ENCODE results near the gene RAD50.
"Not testable (repeated sequence)": the region's sequence is repeated elsewhere in the genome, so short reads cannot be mapped to it uniquely, and the experiment has no call there.

The RAD50 gene

DNA sequence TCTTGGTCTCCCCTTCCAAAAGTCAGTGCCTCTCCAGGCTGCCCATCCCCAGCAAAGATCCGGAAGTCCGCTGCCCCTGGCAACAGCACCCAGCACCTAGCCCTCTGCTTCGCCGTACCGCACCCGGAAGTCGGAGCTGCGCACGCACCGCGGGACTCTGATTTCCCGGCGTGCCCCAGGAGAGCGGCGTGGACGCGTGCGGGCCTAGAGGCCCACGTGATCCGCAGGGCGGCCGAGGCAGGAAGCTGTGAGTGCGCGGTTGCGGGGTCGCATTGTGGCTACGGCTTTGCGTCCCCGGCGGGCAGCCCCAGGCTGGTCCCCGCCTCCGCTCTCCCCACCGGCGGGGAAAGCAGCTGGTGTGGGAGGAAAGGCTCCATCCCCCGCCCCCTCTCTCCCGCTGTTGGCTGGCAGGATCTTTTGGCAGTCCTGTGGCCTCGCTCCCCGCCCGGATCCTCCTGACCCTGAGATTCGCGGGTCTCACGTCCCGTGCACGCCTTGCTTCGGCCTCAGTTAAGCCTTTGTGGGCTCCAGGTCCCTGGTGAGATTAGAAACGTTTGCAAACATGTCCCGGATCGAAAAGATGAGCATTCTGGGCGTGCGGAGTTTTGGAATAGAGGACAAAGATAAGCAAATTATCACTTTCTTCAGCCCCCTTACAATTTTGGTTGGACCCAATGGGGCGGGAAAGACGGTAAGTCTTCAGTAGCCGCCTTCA lies at the start of gene RAD50:
Gene RAD50, plus strand, starts transcription at position 215 of the 715 bp plus-strand sequence. Its CDS starts 348 bp downstream, at position 563.
- peak; percentile 91 for DNase-seq (ENCODE audit: low read depth)

DNA sequence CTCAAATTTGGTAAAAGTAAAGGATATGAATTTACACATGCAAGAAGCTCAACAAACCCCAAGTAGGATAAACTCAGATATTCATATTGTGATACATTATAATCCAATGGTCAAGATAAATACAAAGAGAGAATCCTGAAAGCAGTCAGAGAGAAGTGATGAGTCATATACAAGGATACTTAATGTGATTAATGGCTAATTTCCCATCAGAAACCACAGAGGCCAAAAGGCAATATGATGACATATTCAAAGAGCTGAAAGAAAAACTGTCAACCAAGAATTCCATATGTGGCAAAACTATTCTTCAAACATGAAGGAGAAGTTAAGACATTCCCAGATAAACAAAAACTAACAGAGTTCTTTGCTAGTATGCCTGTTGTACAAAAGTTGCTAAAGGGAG lies 46.7 kb upstream of the RAD50 start:
- DNase-seq (ENCODE audit: low read depth): peak; percentile 18

DNA sequence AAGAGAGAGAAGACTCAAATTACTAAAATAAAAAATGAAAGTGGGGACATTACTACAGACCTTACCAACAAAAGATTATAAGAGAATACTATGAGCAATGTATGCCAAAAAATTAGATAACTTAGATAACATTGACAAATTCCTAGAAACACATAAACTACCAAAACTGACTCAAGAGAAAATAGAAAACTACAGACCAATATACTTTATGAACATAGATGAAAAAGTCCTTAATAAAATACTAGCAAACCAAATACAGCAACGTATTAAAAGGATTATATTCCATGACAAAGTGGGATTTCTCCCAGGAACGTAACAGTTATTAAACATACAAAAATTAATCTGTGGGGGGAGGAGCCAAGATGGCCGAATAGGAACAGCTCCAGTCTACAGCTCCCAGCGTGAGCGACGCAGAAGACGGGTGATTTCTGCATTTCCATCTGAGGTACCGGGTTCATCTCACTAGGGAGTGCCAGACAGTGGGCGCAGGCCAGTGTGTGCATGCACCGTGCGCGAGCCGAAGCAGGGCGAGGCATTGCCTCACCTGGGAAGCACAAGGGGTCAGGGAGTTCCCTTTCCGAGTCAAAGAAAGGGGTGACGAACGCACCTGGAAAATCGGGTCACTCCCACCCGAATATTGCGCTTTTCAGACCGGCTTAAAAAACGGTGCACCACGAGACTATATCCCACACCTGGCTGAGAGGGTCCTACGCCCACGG lies 43.0 kb upstream of the RAD50 start:
- not testable (repeated sequence) for DNase-seq (ENCODE audit: low read depth)

DNA sequence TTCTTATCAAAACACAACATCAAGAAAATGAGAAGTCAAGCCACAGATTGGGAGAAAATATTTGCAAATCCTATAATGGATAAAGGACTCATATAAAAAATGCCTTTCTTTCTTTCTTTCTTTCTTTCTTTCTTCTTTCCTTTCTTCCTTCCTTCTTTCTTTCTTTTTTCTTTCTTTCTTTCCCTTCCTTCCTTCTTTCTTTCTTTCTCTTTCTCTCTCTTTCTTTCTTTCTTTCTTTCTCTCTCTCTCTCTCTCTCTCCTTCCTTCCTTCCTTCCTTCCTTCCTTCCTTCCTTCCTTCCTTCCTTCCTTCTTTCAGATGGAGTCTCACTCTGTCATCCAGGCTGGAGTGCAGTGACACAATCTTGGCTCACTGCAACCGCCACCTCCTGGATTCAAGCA lies 34.7 kb upstream of the RAD50 start:
- DNase-seq (ENCODE audit: low read depth): not testable (repeated sequence)

DNA sequence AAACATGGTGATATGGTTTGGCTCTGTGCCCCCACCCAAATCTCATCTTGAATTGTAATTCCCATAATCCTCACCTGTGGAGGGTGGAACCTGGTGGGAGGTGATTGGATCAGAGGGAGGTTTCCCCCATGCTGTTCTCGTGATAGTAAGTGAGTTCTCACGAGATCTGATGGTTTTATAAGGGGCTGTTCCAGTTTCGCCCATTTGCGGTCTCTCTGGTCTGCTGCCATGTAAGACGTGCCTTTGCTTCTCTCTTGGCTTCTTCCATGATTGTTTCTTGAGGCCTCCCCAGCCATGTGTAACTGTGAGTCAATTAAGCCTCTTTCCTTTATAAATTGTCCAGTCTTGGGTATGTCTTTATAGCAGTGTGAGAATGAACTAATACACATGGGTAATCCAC lies 31.9 kb upstream of the RAD50 start:
- DNase-seq (ENCODE audit: low read depth): not testable (repeated sequence)

DNA sequence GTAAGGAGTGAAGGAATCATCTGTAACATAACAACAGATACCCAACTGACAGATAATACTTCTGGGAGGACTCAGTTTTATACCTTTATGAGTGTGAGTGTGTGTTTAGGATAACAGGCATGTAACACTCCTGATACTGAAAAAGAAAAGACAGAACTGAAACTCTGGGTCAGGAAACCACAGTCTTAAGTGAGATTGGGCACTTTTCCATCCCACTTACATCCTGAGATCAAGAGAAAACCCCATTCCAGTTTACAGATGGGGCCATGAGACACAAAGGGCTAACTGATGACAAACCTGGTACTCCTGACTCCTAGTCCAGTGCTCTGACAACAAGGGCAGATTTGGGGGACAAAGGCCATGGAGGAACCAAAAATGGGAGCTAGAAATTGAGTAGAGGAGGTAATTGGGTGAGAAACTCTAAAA lies 31.5 kb upstream of the RAD50 start:
- no peak for DNase-seq (ENCODE audit: low read depth)

DNA sequence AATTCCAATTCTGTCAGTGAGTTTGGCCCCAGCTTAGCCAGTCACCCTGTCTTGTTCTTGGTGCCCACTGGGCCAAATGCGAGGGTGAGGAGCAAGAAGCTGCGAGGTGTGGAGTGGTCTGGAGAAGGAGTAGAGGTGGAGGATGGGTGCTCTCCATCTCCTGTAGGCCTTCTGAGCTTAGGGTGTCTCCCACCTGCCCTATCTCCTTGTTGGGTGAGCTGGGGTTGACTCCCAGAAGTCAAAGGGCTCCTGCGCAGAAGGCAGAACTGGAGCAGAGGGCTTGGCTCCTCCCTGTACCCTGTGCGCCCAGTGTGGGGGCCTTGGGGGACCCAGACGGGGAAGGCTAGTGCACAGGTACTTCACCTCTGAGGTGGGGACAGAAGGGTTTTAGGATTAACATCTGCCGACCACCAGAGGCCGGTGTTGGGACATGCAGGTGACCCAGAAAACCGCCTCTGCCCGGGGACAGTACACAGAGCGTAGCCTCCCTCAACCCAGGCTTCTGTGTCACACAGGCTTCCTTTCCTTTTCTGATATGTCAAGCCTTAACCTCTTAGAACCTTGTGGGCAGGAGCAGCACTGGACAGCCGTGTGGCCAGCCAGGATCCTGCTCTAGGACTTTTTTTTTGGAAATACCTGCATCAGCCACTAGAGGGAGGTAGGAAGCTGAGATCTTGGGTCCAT lies 30.3 kb upstream of the RAD50 start:
- DNase-seq (ENCODE audit: low read depth): peak; percentile 25

DNA sequence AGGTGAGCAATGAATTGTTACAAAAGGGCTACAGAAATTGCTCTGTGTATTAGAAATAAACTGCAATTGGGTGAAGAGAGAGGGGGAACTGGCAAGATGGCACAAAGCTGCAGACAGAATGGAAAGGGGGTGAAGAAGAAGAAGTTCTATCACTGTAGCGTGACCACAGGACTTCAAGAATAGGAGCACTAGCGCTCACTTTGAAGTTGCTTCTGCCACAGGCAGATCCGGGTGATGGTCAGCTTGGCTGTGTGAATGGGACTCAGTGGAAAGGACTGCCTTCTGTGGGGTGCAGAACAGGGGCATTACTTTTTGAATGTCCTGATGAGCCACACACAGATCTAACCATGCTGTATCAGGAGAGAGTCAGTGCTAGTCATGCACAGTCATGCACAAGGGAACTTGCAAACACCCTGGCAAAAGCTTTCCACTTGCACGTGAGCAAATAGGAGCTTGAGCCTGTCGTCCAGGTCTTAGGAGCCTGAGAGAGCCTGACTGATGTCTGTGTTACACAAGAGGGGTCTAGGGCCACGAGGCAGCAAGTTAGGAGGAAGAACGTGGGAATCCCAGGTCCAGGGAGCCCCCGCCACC lies 29.7 kb upstream of the RAD50 start:
- no peak for DNase-seq (ENCODE audit: low read depth)

DNA sequence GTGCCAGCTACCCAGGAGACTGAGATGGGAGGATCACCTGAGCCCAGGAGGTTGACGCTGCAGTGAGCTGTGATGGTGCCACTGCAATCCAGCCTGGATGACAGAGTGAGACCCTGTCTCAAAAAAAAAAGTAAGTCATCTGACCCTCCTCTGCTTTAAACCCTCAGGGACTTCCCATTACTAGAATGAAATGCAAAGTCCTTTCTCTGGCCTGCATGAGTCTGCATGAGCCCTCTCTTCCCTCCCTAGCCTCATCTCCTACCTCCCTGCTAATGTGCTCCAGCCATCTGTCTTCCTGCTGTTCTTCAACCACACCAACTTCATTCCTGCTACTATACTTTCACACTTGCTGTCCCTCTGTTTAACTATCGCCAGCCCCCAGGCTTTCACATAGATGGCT lies 28.8 kb upstream of the RAD50 start:
- no peak for DNase-seq (ENCODE audit: low read depth)

DNA sequence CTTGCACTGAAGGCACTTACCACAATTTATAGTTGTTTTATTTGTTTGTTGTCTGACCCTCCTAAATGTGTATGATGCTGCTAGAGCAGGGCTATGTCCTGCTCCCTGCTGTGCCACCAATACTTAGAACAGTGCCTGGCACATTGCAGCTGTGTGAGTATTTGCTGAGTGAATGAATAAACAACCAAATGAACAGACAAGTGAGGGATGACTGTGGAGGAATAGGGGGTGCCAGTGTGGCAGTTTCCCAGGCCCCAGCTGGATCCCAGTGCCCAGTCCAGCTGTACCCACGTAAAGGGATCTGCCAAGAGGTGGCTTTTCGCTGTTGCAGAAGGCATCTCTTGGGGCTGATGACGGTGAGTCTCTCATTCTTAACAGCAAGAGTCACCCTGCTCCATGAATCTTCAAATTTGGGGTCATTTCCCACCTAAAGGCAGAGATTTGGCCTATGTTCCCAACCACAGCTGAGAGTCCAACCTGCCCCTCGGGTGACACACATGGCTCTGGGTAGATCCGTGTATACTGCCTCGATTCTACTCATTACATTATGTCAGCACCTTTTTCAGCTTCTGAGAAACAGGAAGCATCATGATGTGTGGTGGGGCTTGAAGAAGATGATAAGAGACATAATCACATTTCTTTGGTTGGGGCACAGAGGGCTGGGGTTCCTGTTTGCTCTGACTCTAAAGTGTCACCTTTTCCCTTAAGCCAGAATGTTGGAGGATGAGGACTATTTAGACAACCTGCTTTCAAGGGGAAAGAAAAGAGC lies 27.7 kb upstream of the RAD50 start:
- no peak for DNase-seq (ENCODE audit: low read depth)

DNA sequence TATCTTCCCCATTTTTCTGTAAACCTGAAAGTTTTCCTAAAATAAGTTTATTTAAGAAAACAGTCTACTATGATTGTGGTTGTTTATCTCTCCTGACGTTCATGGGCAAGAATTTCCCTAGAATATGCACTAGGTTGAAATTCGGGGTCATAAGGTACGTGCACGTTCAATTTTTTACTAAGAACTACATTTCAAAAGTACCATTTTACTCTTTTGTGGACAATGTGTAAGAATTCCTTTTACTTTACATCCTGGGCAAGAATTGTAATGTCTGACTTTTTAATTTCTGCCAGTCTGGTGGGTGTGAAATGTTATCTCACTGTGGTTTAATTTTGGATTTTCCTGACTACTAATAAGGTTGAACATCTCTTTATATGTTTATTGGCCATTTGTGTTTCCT lies 25.8 kb upstream of the RAD50 start:
- DNase-seq (ENCODE audit: low read depth): no peak

DNA sequence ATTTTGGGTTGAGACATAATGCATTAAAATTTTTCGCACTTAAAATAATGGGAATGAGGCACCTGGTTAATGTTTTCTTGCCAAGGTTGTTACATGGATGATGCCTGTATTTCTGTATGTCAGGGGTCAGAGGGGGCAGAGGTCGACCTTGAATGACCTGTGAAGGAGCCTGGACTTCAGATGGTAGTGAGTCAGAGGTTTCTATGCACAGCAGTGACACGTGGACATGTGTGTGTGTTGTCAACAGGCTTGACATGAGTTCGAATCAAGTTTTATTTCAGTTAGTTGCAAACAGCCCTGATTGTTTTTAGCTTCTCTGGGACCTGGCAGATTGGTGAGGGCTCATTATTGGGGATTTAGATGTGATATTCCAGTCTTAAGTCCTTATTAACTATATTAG lies 17.1 kb upstream of the RAD50 start:
- no peak for DNase-seq (ENCODE audit: low read depth)

DNA sequence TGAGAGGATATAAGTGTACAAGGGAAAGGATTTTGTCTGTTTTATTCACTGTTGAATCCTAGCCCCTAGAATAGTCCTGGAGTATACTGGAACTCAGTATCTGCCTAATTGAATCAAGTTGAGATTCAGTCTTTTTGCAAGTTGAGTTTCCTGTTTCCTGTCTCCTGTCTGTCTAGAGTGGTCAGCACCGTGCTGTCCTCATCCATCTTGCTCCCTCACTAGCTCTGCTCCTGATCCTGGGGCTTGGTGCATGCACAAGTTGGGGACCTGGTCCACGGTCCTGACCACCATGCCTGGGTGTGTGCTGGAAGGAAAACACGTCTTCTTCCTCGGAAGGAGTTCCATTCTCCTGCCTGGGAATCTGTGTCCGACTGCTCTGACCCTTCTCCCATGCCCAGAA lies 16.6 kb upstream of the RAD50 start:
- no peak for DNase-seq (ENCODE audit: low read depth)

DNA sequence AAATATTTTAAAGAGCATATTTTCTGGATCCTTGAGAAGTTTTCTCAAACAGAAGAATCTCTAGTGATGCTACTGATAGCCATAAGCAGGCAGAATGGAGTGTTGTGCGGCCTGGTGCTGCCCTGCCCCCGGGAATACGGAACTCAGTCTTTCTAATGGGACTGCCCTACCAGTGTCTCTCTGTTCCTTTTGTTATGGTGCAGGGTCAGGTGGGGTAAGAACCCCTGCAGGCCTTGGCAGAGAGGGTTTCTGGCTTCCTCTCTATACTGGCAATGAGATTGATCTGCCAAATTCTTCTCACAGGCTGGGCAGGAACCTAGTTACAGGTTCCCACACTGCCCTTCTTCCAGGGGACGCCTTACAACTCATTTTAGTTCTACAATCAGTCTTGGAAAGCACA lies 16.0 kb upstream of the RAD50 start:
- no peak for DNase-seq (ENCODE audit: low read depth)

DNA sequence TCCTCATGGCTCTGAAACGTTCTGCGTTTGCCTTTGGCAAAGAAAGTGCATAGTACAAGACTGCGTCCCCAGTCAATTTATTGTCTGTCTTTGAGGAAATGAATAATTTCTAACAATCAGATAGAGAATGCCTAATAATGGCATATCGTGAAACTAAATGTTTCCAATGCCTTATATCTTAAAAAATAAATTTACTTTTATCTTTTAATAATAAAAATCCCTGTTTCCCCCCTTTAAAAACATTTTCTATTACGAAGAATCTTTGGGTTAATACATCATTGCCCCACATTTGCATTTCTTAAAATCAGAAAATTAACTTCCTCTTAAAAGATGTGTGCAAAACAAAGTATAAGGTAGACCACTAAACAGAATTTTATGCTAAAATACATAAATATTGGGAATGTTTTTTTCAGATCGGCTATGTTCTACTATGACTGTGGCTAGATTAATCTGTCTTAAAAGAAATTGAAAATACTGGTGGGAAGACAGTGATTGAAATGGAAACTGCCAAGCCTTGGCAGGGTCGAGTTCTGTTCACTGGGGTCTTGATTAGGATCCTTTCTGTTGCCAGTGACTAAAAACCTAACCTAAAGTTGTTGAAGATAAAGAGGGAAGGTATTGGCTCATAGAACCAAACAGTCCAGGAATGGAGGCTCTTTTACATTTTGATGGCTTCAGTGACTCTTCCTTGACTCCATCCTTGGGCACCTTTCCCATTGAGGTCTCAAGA lies 13.1 kb upstream of the RAD50 start, which contains the start of gene IL5:
Gene IL5, minus strand, starts transcription at position 51 of the 730 bp plus-strand sequence. Its CDS starts 44 bp downstream, at position 7.
- no peak for DNase-seq (ENCODE audit: low read depth)

DNA sequence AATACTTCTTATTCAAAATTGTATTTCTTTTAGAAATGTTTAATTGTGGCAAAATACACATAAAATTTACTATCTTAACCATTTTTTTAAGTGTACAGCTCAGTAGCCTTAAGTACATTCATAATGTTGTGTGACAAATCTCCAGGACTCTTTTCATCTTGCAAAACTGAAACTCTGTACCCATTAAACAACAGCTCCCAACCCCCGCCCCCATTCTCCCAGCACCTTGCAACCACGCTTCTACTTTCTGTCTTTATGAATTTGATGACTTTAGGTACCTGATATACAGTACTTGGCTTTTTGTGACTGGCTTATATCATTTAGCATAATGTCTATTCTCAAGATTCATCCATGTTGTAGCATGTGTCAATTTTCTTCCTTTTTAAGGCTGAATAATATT lies 10.7 kb upstream of the RAD50 start:
- DNase-seq (ENCODE audit: low read depth): no peak

DNA sequence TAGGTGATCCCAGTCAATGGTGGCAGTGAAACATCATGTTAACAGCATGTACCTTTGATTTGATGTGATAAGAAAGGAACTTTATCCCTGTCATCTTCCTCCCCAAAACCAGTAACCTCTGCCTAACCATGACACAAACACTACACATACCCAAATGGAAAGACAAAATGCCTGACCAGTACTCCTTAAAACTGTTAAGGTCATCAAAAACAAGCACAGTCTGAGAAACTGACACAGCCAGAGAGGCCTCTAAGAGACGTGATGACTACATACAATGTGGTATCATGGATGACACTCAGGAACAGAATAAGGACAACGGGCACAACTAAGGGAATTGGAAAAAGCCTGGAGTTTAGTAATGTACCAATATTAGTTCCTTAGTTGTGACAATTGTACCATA lies 9.5 kb upstream of the RAD50 start:
- no peak for DNase-seq (ENCODE audit: low read depth)

DNA sequence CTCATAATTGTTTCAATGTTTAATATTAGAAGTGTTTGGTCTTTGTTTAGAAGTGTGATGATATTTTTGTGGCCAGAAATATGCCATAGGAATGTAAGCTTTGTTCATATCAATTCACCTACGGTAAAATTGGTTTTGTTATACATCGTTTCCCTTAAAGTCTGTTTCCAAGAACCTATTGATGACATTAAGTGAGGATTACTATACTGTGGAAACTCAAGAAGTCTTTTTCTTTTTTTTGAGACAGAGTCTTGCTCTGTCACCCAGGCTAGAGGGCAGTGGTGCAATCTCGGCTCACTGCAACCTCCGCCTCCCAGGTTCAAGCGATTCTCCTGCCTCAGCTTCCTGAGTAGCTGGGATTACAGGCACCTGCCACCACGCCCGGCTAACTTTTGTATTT lies 7.9 kb upstream of the RAD50 start:
- not testable (repeated sequence) for DNase-seq (ENCODE audit: low read depth)

DNA sequence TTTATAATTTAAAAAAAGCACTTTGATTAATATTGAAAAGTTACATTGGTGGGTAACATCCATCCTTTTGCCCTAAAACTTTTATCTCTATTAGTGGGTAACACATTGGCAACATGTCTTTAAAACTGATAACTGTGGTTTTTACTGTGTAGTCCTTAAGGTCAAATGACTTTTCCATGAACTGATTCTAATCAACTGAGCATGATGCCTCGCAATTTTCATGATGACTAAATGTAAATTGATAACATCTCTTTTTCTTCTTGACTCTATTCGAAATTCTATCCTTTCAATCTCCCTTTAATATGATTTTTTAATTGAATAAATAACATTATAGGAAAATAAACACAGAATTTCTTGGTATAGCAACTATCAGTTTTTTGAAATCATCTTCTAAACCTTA lies 7.2 kb upstream of the RAD50 start:
- DNase-seq (ENCODE audit: low read depth): no peak

DNA sequence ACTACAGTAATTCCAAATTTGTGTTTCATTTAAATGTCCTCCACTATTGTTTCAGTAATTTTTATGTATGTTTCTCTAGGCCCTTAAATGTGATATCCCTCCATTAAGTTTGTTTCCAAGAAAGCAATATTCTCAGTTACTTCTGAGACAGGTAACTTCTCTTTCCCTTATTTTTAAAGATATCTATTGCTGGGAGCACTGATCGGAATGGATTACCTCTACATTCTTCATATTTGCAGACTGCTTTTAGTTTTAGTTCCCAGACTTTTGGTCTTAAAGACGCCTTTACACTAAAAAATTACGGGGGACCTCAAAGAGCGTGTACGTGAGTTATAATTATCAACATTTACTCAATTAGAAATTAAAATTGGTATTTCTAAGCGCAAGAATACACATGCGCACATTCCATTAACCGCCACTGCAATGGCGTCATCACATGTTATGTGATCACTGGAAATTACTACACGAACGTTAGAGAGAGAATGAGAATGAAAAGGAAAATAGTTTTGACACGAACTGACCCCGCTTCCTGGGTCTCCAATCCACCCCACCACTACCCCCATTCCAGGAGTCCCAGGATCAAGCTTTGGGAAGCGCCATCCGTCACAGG lies 519 bp upstream of the RAD50 start:
- DNase-seq (ENCODE audit: low read depth): no peak

All from fibroblast of gingiva (primary cell).